Activated CD8-positive, alpha-beta memory T cell treated with anti-CD3 and anti-CD28 coated beads for 36 hours (primary cell): ENCODE data around the gene KRTAP10-2. TPM values are rescaled to one million over a fixed set of nuclear protein-coding genes. Genes with fewer than 3 reads are reported as not detected.
"Not testable (repeated sequence)": the region's sequence is repeated elsewhere in the genome, so short reads cannot be mapped to it uniquely, and the experiment has no call there.

ENCODE experiments used
- CTCF ChIA-PET: fragments of 350-600 bp; sonication (Branson Sonifier 250); formaldehyde crosslinking; loops from one replicate; lab custom pipeline; 2021; ENCODE audit warnings: antibody characterized with exemption; lab: Charles Lee
- POLR2A ChIA-PET: fragments of 350-600 bp; sonication (Branson Sonifier 250); formaldehyde crosslinking; loops from one replicate; lab custom pipeline; 2021; ENCODE audit warnings: antibody characterized with exemption; lab: Charles Lee
- total RNA-seq, 2 experiments: library from RNA; stranded (reverse); gene quantifications; one replicate each; pipeline ENCODE4 v1.2.3, GENCODE V29; 2021

The KRTAP10-2 gene
- total RNA-seq, 2 experiments from 2014 or later, result not detected

DNA sequence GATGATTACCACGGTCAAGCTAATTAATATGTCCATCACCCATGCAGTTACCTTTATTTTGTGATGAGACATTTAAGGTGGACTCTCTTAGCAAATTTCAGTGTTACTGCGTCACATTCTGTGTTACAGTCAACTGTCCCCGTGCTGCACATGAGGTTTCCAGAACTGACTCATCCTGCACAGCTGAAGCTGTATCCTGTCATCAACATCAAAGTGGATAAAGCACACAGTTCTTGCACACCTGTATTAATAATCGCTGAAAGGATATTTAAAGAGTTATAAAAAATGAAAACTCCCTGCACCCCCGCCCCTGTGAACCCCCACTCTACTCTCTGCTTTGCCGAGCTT is 32.5 kb upstream of the KRTAP10-2 start:
- ChIA-PET POLR2A (no interaction called here), CTCF (no interaction called here)

DNA sequence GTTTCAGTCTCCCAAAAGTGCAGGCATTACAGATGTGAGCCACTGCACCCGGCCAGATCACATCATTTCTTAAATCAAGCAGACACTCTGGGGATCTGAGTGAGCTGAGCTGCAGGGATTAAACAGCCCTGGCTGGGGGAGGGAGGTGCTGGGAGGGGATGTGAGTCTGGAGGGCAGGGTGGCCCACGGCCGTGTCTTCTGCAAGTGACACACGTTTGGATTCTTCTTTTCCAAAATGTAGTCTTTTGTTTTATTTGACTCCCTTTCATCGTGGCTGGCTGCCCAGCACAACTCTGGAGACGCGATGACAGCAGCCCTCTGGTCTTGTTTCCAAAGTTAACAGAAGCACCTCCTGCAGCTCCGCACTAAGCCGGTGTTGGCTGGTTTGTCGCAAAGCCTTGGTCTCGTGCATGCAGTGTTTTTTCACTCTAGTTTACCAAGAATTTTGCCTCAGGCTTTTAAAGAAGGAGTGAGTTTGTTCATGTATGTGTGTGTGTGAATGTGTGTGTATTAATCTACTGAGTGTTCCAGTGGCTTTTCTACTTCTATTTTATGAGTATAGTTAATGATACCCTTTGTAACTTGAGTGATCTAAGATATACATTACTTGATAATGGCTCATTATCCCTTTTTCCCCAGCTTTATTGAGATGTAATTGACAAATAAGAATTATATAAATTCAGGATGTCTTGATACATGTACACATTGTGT is 31.9 kb upstream of the KRTAP10-2 start:
- CTCF ChIA-PET, result no interaction called here

DNA sequence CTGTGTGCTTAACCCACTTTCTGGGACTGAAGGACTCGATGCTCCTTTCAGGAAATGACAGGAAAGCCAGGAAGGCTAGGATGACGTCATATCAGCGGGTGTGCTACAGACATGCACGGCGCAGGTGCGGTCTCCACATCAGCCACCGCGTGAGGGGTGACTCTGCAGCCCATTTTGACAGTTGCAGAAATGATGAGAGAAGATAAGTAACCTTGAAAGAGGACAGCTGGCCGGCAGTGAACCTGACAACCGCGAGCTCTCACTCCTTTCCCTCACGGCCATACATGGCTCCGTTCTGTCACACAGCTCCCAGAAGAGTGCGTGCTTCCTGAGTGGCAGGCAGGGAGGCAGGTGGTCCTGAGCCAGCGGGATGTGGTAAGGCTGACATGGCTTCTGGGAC is 30.8 kb upstream of the KRTAP10-2 start:
- CTCF ChIA-PET, result no interaction called here
- POLR2A ChIA-PET, result no interaction called here

More for the DNA sequence above, 31.9 kb upstream of the KRTAP10-2 start:
- POLR2A ChIA-PET, result no interaction called here

DNA sequence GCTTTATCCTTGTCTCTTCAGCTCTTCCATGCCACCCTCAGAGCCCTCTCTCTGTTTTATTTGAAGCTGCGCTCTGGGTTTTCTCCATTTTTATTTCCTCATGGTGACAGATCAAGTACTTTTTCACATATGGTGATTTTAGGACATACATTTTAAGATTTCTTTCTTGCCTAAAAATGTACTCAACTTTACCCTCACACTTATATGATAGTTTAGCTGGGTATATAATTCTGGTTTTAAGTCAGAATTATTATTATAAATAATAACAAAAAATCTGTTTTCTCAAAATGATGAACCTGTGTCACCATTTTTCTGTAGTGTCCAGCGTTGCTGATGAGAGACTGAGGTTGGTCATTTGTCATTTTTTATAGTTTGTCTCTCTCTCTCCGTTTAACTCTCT is 29.9 kb upstream of the KRTAP10-2 start:
- CTCF ChIA-PET, result no interaction called here
- POLR2A ChIA-PET, result no interaction called here

DNA sequence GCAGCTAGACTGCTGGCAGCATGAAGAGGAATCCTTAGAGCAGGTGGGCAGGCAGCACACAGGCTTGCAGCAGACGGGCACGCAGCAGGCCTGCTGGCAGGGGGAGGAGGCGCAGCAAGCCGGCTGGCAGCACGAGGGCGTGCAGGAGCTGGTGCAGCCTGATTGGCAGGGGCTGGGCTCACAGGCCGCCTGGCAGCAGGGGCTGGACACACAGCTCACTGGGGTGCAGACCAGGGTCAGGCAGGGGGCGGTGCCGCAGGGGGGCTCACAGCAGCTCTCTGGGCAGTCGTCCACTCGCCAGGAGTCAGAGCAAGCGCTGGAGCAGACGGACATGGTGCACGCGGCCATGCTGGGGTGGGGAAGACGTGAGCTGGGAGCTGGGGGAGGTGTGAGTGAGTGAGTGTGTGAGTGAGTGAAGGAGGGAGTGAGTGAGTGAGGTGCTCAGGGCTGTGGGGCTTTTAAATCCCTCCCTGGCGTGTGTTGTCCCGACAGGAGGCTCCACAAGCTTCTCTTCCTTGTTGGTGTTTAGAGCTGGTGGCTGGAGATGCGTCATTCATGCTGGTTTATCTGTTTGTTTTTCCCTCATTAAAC is 29.0 kb upstream of the KRTAP10-2 start, which contains the start of gene KRTAP10-5:
Gene KRTAP10-5, minus strand, starts transcription at position 374 of the 591 bp plus-strand sequence. Its CDS starts 26 bp downstream, at position 348.
- POLR2A ChIA-PET, CTCF ChIA-PET: not testable (repeated sequence)

DNA sequence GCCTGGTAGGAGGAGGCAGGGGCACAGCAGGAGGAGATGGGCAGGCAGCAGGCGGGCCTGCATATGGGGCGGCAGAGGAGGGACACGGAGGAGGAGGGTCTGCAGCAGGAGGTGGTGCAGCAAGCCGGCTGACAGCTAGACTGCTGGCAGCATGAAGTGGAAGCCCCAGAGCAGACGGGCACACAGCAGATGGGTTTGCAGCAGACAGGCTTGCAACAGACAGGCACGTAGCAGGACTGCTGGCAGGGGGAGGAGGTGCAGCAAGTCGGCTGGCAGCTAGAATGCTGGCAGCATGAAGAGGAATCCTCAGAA is 28.5 kb upstream of the KRTAP10-2 start:
- CTCF ChIA-PET, result no interaction called here

DNA sequence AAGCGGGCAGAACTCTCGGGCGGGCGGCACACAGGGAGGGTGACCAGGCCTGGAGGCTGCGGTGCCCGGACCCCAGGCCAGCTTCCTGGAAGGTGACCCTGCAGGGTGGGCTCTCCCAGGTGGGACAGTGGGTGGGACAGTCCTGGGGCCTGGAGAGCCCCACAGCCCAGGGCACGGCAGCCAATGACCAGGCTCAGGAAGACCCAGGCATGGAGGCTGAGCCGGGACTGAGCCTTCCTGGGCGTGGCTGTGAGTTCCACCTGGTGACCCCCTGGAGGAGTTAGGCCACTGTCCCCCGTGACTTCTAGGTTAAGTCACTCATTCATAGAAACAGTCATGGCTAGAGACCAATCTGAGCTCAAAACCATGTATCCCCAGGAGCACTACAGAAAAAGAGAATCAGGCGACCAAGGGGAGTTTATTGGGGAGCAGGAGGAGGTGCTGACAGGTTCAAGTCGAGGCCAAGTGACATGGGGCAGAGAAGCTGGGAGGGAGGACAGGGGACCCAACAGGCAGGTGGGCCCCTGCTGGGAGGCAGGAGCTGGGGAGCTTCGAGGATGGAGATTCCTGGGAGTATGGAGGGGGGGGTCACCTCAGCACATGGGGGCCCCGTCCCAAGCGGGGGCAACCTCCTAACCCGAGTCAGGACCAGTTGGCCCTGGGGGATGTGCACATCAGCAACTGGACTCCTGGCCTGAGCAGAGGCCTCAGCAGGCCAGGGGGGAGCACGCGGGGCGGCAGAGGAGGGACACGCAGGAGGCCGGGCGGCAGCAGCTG is 27.9 kb upstream of the KRTAP10-2 start:
- CTCF ChIA-PET, result no interaction called here
- POLR2A ChIA-PET, result no interaction called here

More for the DNA sequence above, 28.5 kb upstream of the KRTAP10-2 start:
- POLR2A ChIA-PET, result no interaction called here

DNA sequence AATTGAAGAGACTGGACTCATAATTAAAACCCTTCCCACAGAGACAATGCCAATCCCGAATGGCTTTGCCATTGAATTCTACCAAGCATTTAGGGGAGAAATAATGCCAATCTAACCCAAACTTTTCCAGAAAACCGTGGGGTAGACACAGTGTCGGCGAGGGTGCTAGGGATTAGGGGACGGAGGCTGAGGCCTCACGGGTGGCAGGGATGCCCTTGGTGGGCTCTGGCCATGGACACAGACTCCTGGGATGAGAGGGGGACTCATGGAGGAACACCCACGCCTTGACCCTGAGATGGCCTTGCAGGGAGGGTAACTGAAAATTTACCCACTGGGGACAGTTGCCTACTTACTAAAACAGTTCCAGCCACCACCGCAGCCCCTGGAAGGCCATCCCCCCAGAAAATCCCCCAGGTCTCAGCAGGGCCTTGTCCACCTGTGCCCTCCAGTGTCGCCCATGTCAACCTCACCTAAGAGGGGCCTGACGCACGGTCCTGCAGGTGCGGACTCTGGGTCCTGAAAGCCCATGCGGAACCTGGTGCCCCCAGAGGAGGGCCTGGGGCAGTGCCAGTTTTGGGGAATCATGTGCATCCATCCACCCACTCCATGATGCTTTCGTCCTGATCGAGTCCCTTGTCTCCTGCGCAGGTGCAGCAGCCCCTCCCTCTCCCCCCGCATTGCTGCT is 27.2 kb upstream of the KRTAP10-2 start:
- CTCF ChIA-PET, result no interaction called here
- POLR2A ChIA-PET, result no interaction called here

DNA sequence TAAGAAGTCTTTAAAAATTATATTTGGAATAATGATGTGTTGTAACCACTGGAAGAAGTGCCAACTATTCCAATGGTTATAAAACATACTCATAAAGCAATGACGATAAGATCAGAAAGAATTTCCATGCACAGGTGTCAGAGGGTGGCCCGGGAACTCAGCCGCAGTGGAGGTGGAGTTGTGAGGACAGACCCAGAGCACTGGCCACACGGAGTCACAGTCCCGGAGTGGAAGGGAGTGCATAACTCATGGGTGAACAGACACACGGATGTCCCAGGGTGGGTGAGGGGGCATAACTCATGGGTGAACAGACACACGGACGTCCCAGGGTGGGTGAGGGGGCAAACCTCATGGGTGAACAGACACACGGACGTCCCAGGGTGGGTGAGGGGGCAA is 24.7 kb upstream of the KRTAP10-2 start:
- ChIA-PET POLR2A (no interaction called here), CTCF (no interaction called here)

DNA sequence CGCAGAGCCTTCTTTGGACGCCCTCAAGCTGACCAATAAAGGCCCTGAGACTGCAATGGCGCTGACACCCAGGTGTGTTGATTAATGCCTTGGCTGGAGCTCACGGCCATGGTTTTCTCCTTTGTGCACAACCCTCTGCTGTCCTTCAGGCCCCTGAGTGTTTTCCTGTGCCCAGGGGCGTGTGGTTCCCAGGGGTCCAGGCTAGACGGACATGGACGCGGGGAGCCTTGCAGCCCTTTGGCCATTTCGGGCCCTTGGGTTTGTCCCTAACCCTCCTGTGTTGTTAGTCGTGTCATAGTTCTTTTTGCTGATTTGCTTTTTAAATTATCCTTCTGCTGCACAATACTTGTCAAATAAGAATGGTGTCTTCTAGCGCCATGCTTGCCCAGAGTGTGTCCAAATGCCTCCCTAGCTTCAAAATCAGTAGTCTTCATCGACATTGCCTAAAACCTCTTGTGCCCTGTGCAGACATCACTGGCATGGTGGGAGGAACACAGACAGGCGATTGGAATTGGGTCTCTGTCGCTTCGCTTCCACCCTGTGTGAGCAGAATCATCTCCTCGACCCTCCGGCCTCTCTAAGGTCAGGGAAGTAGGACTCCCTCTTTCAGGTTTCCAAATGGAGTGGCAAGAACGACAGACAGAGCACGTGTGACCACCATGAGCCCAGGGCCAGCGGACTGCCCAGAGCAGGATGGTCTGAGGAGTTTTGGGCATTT is 24.2 kb upstream of the KRTAP10-2 start:
- CTCF ChIA-PET, result no interaction called here
- POLR2A ChIA-PET, result no interaction called here

DNA sequence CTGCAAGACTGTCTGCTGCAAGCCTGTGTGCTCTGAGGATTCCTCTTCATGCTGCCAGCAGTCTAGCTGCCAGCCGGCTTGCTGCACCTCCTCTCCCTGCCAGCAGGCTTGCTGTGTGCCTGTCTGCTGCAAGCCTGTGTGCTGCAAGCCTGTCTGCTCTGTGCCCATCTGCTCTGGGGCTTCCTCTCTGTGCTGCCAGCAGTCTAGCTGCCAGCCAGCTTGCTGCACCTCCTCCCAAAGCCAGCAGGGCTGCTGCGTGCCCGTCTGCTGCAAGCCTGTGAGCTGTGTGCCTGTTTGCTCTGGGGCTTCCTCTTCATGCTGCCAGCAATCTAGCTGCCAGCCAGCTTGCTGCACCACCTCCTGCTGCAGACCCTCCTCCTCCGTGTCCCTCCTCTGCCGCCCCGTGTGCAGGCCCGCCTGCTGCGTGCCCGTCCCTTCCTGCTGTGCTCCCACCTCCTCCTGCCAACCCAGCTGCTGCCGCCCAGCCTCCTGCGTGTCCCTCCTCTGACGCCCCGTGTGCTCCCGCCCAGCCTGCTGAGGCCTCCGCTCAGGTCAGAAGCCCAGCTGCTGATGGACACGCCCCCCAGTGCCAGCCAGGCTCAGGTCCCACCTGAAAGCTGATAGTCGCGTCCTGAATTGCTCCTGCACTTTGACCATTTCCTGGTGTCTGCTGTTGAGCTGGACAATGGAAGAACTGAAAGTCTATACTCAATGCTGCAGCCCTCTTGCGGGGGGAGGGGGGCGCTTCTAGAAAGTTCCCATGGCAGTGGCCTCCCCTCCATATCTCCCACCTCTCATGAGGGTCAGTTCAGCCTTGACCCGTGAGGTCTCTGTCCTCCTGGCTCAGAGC is 23.4 kb upstream of the KRTAP10-2 start:
- POLR2A ChIA-PET, result no interaction called here
- CTCF ChIA-PET, result no interaction called here

DNA sequence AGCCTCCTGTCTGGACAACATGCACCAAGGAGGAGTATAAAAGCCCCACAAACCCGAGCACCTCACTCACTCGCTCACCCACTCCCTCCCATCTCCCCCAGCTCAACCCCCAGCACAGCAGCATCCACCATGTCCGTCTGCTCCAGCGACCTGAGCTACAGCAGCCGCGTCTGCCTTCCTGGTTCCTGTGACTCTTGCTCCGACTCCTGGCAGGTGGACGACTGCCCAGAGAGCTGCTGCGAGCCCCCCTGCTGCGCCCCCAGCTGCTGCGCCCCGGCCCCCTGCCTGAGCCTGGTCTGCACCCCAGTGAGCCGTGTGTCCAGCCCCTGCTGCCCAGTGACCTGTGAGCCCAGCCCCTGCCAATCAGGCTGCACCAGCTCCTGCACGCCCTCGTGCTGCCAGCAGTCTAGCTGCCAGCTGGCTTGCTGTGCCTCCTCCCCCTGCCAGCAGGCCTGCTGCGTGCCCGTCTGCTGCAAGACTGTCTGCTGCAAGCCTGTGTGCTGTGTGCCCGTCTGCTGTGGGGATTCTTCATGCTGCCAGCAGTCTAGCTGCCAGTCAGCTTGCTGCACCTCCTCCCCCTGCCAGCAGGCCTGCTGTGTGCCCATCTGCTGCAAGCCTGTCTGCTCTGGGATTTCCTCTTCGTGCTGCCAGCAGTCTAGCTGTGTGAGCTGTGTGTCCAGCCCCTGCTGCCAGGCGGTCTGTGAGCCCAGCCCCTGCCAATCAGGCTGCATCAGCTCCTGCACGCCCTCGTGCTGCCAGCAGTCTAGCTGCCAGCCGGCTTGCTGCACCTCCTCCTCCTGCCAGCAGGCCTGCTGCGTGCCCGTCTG is 22.5 kb upstream of the KRTAP10-2 start, which contains the start of gene KRTAP10-4:
Gene KRTAP10-4, plus strand, starts transcription at position 100 of the 827 bp plus-strand sequence. Its CDS starts 30 bp downstream, at position 130.
- POLR2A ChIA-PET, CTCF ChIA-PET: not testable (repeated sequence)

DNA sequence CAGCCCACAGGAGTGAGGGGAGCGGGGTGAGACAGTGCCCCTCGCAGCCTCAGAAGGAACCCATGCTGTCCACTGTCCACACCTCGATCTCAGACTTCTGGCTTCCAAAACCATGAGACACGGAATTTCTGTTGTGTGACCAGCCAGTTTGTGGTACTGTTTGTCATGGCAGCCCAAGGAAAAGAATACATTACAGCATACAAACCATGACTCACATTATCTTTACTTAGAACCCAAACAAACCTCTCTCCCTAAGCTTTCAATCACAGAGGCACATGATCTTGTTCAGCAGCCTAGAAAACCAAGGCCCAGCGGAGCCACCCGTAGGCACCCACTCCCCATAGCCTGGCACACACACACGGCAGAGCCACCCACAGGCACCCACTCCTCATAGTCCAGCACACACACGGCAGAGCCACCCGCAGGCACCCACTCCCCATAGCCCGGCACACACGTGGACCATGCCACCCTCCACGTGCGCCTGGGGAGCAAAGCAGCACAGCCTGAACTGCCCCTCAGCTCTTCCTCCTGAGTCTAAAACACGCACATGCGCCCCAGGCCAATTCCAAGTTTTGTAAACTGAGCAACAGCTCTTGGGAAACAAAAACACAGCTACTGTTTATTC is 21.8 kb upstream of the KRTAP10-2 start:
- ChIA-PET CTCF (no interaction called here), POLR2A (no interaction called here)

DNA sequence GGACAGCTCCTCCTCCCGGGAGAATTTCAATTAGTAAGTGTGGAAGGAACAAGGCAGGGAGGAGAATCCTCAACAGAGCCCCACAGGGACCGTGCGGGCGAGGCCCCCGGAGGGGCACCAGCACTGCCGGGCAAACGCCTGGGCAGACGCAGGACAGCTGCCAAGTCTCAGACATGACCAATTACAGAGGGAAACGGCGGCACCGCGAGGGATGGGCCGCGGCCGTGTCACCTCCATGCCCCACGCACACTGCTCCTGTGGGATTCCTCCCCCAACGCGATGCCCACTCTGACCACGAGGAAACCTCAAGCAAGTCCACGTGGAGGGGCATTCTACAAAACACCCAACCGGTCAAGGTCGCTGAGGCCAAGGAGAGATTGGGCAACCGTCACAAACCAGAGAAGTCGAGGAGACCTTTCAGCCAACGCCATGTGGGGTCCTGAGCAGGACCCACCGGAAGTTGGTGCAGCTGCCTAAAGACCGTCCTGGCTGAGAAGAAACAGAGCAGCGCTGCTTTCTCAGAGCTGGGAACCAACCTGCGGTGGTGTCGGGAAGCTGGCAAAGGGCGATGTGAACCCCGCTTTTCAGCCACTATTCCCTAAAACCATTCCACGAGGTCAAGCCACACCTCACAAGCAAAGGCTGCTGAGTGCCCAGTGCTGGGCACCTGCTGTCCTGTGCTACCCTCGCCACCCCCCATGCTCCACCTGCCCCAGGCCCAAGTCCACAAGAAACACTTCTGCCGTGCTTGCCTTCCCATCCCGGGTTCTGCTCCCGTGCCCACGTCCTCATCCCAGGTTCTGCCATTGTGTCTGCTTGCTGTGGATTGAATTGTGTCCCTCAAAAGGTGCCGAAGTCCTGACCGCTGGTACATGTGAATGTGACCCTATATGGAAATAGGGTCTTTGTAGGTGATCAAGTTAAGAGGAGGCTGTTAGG is 20.8 kb upstream of the KRTAP10-2 start:
- ChIA-PET POLR2A (no interaction called here), CTCF (no interaction called here)

DNA sequence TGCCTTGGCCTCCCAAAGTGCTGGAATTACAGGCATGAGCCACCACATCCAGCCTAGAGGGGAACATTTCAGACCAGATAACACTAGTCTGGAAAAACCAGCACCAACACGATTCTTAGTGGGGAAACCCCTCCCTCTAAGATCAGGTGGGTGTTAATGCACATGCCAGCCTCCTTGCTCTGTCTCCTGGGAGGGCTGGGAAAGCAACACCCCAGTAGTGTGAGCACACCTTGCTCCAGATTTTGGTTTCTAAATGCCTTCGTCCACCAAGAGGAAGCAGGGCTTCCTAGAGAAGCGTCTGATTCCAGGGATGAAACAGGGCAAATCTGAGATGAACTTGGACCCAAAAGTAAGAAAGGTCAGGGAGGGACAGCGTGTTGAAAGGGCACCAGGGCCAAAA is 20.0 kb upstream of the KRTAP10-2 start:
- CTCF ChIA-PET, result no interaction called here

DNA sequence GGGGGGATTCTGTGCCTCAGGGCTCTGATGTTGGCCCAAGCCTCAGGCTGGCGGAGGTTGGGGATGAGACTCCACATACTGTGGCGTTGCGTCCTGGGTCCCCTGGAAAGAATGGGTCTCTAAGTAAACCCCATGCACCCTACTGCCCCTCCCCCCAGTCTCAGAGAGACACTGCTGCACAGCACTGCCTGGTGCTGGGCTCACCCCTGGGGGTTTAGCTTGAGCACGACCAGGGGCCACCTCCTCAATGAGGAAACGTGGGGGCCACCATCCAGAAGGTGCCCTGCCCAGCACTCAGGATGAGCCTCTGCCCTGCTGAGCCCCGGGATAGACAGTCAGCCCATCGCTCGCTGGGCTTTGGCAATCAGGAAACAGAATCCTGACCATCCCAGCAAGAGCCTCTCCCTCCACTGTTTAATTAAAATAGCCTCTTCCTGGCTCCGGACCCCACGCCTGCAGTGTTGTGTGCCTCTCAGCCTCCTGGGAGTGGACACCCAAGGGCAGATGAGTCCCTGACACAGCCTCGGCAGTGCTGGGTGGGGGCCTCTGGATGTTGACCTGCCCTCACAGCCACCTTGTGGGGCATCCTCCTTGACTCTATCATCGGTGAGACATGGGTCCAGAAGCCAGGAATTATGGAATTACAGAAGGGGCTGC is 18.7 kb upstream of the KRTAP10-2 start:
- CTCF ChIA-PET, result no interaction called here

More for the DNA sequence above, 20.0 kb upstream of the KRTAP10-2 start:
- POLR2A ChIA-PET, result no interaction called here

More for the DNA sequence above, 18.7 kb upstream of the KRTAP10-2 start:
- POLR2A ChIA-PET, result no interaction called here
